HCT116 (cell line): ENCODE results near the gene TPST1. TPM values are rescaled to one million over a fixed set of nuclear protein-coding genes. Genes with fewer than 3 reads are reported as not detected.

ENCODE experiments used
- ATAC-seq: fragments of 200-7000 bp; cut with Tn5 transposase; 2 replicates; pipeline ENCODE4 v1.9.1; 2020; ENCODE audit warnings: mild to moderate bottlenecking, moderate library complexity
- BruUV-seq: library from RNA; stranded (reverse); fragments of 400-500 nt; replicated peaks from 2 replicates; lab custom pipeline; 2021; lab: Mats Ljungman, UMichigan
- CTCF ChIA-PET: fragments of 300-600 bp; sonication (Branson Sonifier 250); formaldehyde crosslinking; loops from one replicate; lab custom pipeline; 2021; ENCODE audit warnings: antibody characterized with exemption; lab: Charles Lee
- POLR2A ChIA-PET: fragments of 300-600, 350-600 bp; sonication (Branson Sonifier 250); formaldehyde crosslinking; loops from one replicate; lab custom pipeline; 2021; ENCODE audit warnings: antibody characterized with exemption; lab: Charles Lee
- RAD21 ChIA-PET, 2 experiments: fragments of 300-600 bp; sonication (Branson Sonifier 250); formaldehyde crosslinking; loops; one replicate each; lab custom pipeline; 2023; ENCODE audit warnings: low total read pairs in 2 of 2; ENCODE audit not compliant: uncharacterized antibody in 2 of 2, unreplicated experiment in 2 of 2, low non-redundant PET in 1 of 2; lab: Charles Lee
- DNase-seq: peaks from one replicate; pipeline ENCODE4 v3.0.0-alpha.2; 2010; ENCODE audit warnings: low read depth, low spot score
- H2AFZ ChIP-seq: fragments of 200-600 bp; shearing (Covaris generic), sonication (generic); 2 replicates; pipeline ENCODE4 v1.6.1; 2017; ENCODE audit warnings: low read depth, mixed run types, mixed read lengths, antibody characterized with exemption, low read length; ENCODE audit not compliant: poor library complexity, severe bottlenecking
- H3K27ac ChIP-seq: 2 replicates; pipeline ENCODE4 v1.5.1; 2012; ENCODE audit warnings: low read depth, low read length
- H3K27me3 ChIP-seq: fragments of 200-600 bp; sonication (generic); 2 replicates; pipeline ENCODE4 v1.6.1; 2016; ENCODE audit warnings: mixed run types, low read length, mixed read lengths; ENCODE audit not compliant: insufficient read depth
- H3K36me3 ChIP-seq, 2 experiments: fragments of 200-500 bp in 1 of 2; fragments of 200-600 bp in 1 of 2; sonication (Bioruptor generic) in 1 of 2; sonication (generic) in 1 of 2; 2 replicates each; pipeline versions ENCODE4 v1.5.1 to v1.6.1; 2014 to 2016; ENCODE audit warnings: low read length in 2 of 2, inconsistent platforms in 1 of 2, mixed read lengths in 1 of 2, mixed run types in 1 of 2; ENCODE audit not compliant: insufficient read depth in 2 of 2, control insufficient read depth in 1 of 2
- H3K4me1 ChIP-seq, 2 experiments: fragments of 200-600 bp in 1 of 2; sonication (generic) in 1 of 2; 2 replicates each; pipeline versions ENCODE4 v1.5.1 to v1.6.1; 2012 to 2017; ENCODE audit warnings: low read length in 2 of 2, inconsistent platforms in 1 of 2, mild to moderate bottlenecking in 1 of 2, mixed read lengths in 1 of 2, mixed run types in 1 of 2, moderate library complexity in 1 of 2; ENCODE audit not compliant: insufficient read depth in 2 of 2, control insufficient read depth in 1 of 2
- H3K4me2 ChIP-seq: fragments of 200-600 bp; sonication (generic); 2 replicates; pipeline ENCODE4 v1.6.1; 2017; ENCODE audit warnings: mixed run types, low read length, mixed read lengths
- H3K4me3 ChIP-seq, 2 experiments: fragments of 200-600 bp in 1 of 2; sonication (generic) in 1 of 2; replicated peaks in 1 of 2; 2 replicates each; pipeline ENCODE4 v1.5.1; 2011 to 2016; ENCODE audit warnings: low read length in 2 of 2, control low read depth in 1 of 2, low read depth in 1 of 2, mild to moderate bottlenecking in 1 of 2, mixed read lengths in 1 of 2, mixed run types in 1 of 2
- H3K79me2 ChIP-seq: fragments of 200-600 bp; sonication (generic); 2 replicates; pipeline ENCODE4 v1.6.1; 2017; ENCODE audit warnings: mild to moderate bottlenecking, mixed run types, low read length, moderate library complexity, mixed read lengths; ENCODE audit not compliant: insufficient read depth
- H3K9ac ChIP-seq: fragments of 200-600 bp; sonication (generic); 2 replicates; pipeline ENCODE4 v1.6.1; 2016; ENCODE audit warnings: low read length, mixed read lengths
- H3K9me2 ChIP-seq: fragments of 200-600 bp; sonication (generic), shearing (Covaris generic); 2 replicates; pipeline ENCODE4 v1.6.1; 2017; ENCODE audit warnings: mixed run types, mild to moderate bottlenecking, moderate library complexity; ENCODE audit not compliant: insufficient read depth
- H3K9me3 ChIP-seq, 2 experiments: fragments of 200-500 bp in 1 of 2; fragments of 200-600 bp in 1 of 2; sonication (Bioruptor generic) in 1 of 2; sonication (generic) in 1 of 2; 2 replicates each; pipeline ENCODE4 v1.6.1; 2014 to 2017; ENCODE audit warnings: low read length in 2 of 2, mixed read lengths in 2 of 2, inconsistent platforms in 1 of 2, low read depth in 1 of 2, mild to moderate bottlenecking in 1 of 2, mixed run types in 1 of 2, moderate library complexity in 1 of 2; ENCODE audit not compliant: control insufficient read depth in 1 of 2, insufficient read depth in 1 of 2
- H4K20me1 ChIP-seq: fragments of 200-600 bp; sonication (generic), shearing (Covaris generic); 2 replicates; pipeline ENCODE4 v1.6.1; 2017; ENCODE audit warnings: mixed run types, mild to moderate bottlenecking, moderate library complexity; ENCODE audit not compliant: insufficient read depth
- CBX3 ChIP-seq: IDR thresholded peaks from 2 replicates; pipeline ENCODE4 v1.6.1; 2012; ENCODE audit warnings: low read depth
- JUND ChIP-seq: IDR thresholded peaks from 2 replicates; pipeline ENCODE4 v1.6.1; 2012
- TCF7L2 ChIP-seq: IDR thresholded peaks from 2 replicates; pipeline ENCODE4 v1.7.0; 2011; ENCODE audit warnings: borderline replicate concordance, inconsistent platforms; ENCODE audit not compliant: insufficient read depth, insufficient read length; ENCODE audit errors: extremely low read depth
- YY1 ChIP-seq: IDR thresholded peaks from 2 replicates; pipeline ENCODE4 v1.6.1; 2011; ENCODE audit warnings: low read length, low read depth, moderate library complexity, mild to moderate bottlenecking; ENCODE audit not compliant: insufficient replicate concordance; ENCODE audit errors: extremely low read depth
- intact Hi-C: fragments of 100-400 bp; cut with micrococcal nuclease; formaldehyde crosslinking; loops from 2 replicates; pipeline ENCODE4 v1.10.0; 2022
- total RNA-seq: library from RNA; stranded (reverse); gene quantifications from one replicate; pipeline ENCODE4 v1.2.1, GENCODE V29; 2021; ENCODE audit not compliant: unreplicated experiment
- TF ChIP-seq, protein P1 (sequence below): IDR thresholded peaks from 2 replicates; pipeline ENCODE4 v1.6.1; 2012
- TF ChIP-seq, protein P2 (sequence below), 3 experiments: fragments of 200-600 bp in 1 of 3; sonication (generic) in 1 of 3; IDR thresholded peaks in 2 of 3; conservative IDR thresholded peaks in 1 of 3; 2 replicates each; pipeline ENCODE4 v1.5.1; 2012 to 2017; ENCODE audit warnings: low read depth in 2 of 3, low read length in 2 of 3, antibody characterized with exemption in 1 of 3, borderline replicate concordance in 1 of 3, control low read depth in 1 of 3, mild to moderate bottlenecking in 1 of 3, mixed read lengths in 1 of 3, mixed run types in 1 of 3, moderate library complexity in 1 of 3; ENCODE audit not compliant: insufficient read depth in 1 of 3
- TF ChIP-seq, protein P3 (sequence below): IDR thresholded peaks from 2 replicates; pipeline ENCODE4 v1.6.1; 2012

Gene TPST1
- total RNA-seq, 1 experiment from 2014 or later: 11.4 TPM

DNA sequence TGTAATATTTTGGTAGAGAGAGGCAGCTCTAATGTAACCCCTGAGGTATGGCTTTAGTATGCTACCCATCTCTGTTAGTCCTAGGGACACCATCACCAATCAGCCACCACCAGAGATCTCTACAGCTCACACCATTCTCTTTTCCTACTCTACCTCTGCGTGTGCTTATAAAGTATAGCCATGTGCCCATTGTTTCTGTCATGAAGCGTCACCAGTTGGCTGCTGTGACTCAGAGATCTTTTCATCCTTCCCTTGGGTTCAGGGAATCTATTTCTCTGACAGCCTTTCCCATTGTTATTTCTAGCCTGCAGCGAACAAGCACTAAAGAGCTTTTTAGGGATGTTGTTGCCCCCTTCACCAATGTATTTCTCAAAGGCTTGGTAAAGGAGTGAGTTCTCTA is 103.3 kb downstream of the TPST1 start:
- ATAC-seq: no peak
- H3K9me3 ChIP-seq: no peaks in the 10 kb centered on the region
- TF ChIP-seq JUND (no peak), YY1 (no peak), CBX3 (no peak), TCF7L2 (no peak)
- TF ChIP-seq, protein P1, sequence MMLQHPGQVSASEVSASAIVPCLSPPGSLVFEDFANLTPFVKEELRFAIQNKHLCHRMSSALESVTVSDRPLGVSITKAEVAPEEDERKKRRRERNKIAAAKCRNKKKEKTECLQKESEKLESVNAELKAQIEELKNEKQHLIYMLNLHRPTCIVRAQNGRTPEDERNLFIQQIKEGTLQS: no peak
- TF ChIP-seq, protein P2, sequence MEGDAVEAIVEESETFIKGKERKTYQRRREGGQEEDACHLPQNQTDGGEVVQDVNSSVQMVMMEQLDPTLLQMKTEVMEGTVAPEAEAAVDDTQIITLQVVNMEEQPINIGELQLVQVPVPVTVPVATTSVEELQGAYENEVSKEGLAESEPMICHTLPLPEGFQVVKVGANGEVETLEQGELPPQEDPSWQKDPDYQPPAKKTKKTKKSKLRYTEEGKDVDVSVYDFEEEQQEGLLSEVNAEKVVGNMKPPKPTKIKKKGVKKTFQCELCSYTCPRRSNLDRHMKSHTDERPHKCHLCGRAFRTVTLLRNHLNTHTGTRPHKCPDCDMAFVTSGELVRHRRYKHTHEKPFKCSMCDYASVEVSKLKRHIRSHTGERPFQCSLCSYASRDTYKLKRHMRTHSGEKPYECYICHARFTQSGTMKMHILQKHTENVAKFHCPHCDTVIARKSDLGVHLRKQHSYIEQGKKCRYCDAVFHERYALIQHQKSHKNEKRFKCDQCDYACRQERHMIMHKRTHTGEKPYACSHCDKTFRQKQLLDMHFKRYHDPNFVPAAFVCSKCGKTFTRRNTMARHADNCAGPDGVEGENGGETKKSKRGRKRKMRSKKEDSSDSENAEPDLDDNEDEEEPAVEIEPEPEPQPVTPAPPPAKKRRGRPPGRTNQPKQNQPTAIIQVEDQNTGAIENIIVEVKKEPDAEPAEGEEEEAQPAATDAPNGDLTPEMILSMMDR (IDR thresholded peaks at IDR 0.05 in 2 of 3, conservative IDR thresholded peaks at IDR 0.05 in 1 of 3; ENCODE audit: borderline replicate concordance in 1 of 3, insufficient read depth in 1 of 3, low read depth in 2 of 3, low read length in 2 of 3): no peak
- TF ChIP-seq, protein P3, sequence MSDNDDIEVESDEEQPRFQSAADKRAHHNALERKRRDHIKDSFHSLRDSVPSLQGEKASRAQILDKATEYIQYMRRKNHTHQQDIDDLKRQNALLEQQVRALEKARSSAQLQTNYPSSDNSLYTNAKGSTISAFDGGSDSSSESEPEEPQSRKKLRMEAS: no peak
- TF ChIP-seq, all 23 proteins: peak for 0
- ChIA-PET CTCF (no interaction called here), RAD21 (no interaction called here), POLR2A (no interaction called here)
- Histone ChIP-seq H3K9ac (no peak overlapping the region), H3K79me2 (no peaks in the 10 kb centered on the region), H4K20me1 (no peaks in the 10 kb centered on the region), H3K36me3 (no peaks in the 10 kb centered on the region), H3K27ac (no peak overlapping the region), H2AFZ (no peak overlapping the region), H3K27me3 (no peaks in the 10 kb centered on the region), H3K9me2 (no peaks in the 10 kb centered on the region), H3K4me2 (no peak overlapping the region), H3K4me1 (peaks cover 23 to 42% of the 10 kb centered on the region in 2 experiments), H3K4me3 (no peak overlapping the region)
- DNase-seq: no peak
- no TSS peak for BruUV-seq
- intact Hi-C loops: no loop called here
